K562 (cell line): Measurements from ENCODE around the gene ERBB3. TPM values are rescaled to one million over a fixed set of nuclear protein-coding genes. Genes with fewer than 3 reads are reported as not detected.

ENCODE experiments used
- AFF1 ChIP-seq, 2 experiments: fragments of 450-650 bp; IDR thresholded peaks; 2 replicates each; pipeline ENCODE4 v1.6.1; 2018; ENCODE audit warnings: mild to moderate bottlenecking in 2 of 2, low read depth in 1 of 2; ENCODE audit not compliant: partially characterized antibody in 2 of 2
- HMGN3 ChIP-seq: IDR thresholded peaks from 2 replicates; pipeline ENCODE4 v1.6.1; 2011; ENCODE audit warnings: borderline replicate concordance, low read depth, mild to moderate bottlenecking, mixed read lengths, low read length; ENCODE audit not compliant: insufficient read length; ENCODE audit errors: extremely low read depth
- NR2C2 ChIP-seq, 2 experiments: fragments of 200-800 bp in 1 of 2; sonication (Bioruptor generic) in 1 of 2; sonication (generic) in 1 of 2; formaldehyde crosslinking in 1 of 2; IDR thresholded peaks; 2 replicates each; pipeline versions ENCODE4 v1.6.1 to v1.8.0; 2016 to 2022; ENCODE audit warnings: mild to moderate bottlenecking in 1 of 2, missing compliant biosample characterization in 1 of 2, missing genetic modification characterization in 1 of 2, missing genetic modification reagents in 1 of 2
- POLR3A ChIP-seq: IDR thresholded peaks from 2 replicates; pipeline ENCODE4 v1.6.1; 2011; ENCODE audit warnings: borderline replicate concordance, mild to moderate bottlenecking, moderate library complexity; ENCODE audit not compliant: insufficient read length, insufficient read depth; ENCODE audit errors: extremely low read depth
- SNIP1 ChIP-seq: fragments of 450-650 bp; IDR thresholded peaks from 2 replicates; pipeline ENCODE4 v1.7.1; 2017; ENCODE audit warnings: low read depth, mild to moderate bottlenecking
- STAT6 ChIP-seq: sonication (generic); formaldehyde crosslinking; IDR thresholded peaks from 2 replicates; pipeline ENCODE4 v1.8.1; 2023; ENCODE audit warnings: mild to moderate bottlenecking, missing genetic modification reagents
- USF1 ChIP-seq: sonication (generic); formaldehyde crosslinking; IDR thresholded peaks from 2 replicates; pipeline ENCODE4 v1.9.0; 2022; ENCODE audit warnings: mild to moderate bottlenecking, missing genetic modification reagents
- YBX1 ChIP-seq: fragments of 450-650 bp; IDR thresholded peaks from 2 replicates; pipeline ENCODE4 v1.7.1; 2016; ENCODE audit warnings: mild to moderate bottlenecking
- ZBED1 ChIP-seq: IDR thresholded peaks from 2 replicates; pipeline ENCODE4 v1.6.1; 2014
- ZBTB1 ChIP-seq: sonication (generic); formaldehyde crosslinking; IDR thresholded peaks from 2 replicates; pipeline ENCODE4 v1.8.1; 2023; ENCODE audit warnings: missing genetic modification reagents, low read depth, mild to moderate bottlenecking, borderline replicate concordance
- ZKSCAN1 ChIP-seq: fragments of 150-350 bp; IDR thresholded peaks from 2 replicates; pipeline ENCODE4 v1.6.1; 2016; ENCODE audit warnings: low read depth, low read length
- ZNF212 ChIP-seq: fragments of 450-650 bp; formaldehyde crosslinking; IDR thresholded peaks from 2 replicates; pipeline ENCODE4 v1.4.0; 2020; ENCODE audit warnings: mild to moderate bottlenecking
- ZNF23 ChIP-seq: fragments of 250-450 bp; sonication (Bioruptor Pico); IDR thresholded peaks from 2 replicates; pipeline ENCODE4 v1.4.0; 2020; ENCODE audit warnings: mild to moderate bottlenecking
- ZNF324 ChIP-seq: fragments of 250-450 bp; sonication (Bioruptor Pico); IDR thresholded peaks from 2 replicates; pipeline ENCODE4 v1.4.0; 2020; ENCODE audit warnings: mild to moderate bottlenecking
- ZNF507 ChIP-seq: conservative IDR thresholded peaks from 2 replicates; pipeline ENCODE4 v1.6.1; 2017; ENCODE audit warnings: missing genetic modification characterization, missing compliant biosample characterization
- ZNF830 ChIP-seq: fragments of 250-450 bp; sonication (Bioruptor Pico); IDR thresholded peaks from 2 replicates; pipeline ENCODE4 v1.5.0; 2021; ENCODE audit warnings: mild to moderate bottlenecking
- ZZZ3 ChIP-seq: fragments of 450-650 bp; IDR thresholded peaks from 2 replicates; pipeline ENCODE4 v1.6.1; 2016; ENCODE audit warnings: antibody characterized with exemption, mild to moderate bottlenecking, moderate library complexity
- polyA plus RNA-seq, 8 experiments: library from polyadenylated mRNA; depleted of rRNA in 4 of 8; stranded (reverse) in 5 of 8; unstranded in 3 of 8; fragments of >200 nt; fragmentation: Nextera tagmentation in 2 of 8; fragmentation: Illumina TruSeq in 1 of 8; extraction: Ambion mirVana in 2 of 8; extraction: Trizol in 1 of 8; gene quantifications; 2 replicates each; pipeline versions ENCODE4 v1.2.1 to v1.2.3, GENCODE V29; 2011 to 2014; ENCODE audit warnings: inconsistent platforms in 1 of 8, missing spikeins in 1 of 8
- total RNA-seq, 7 experiments: library from RNA; depleted of rRNA in 6 of 7; stranded (reverse); fragments of >200 nt in 6 of 7; fragmentation: Illumina TruSeq in 2 of 7; extraction: Trizol in 2 of 7; gene quantifications; 2 replicates each; pipeline versions ENCODE4 v1.2.1 to v1.2.3, GENCODE V29; 2011 to 2021; ENCODE audit warnings: low replicate concordance in 1 of 7
- TF ChIP-seq, protein P1 (sequence below): fragments of 450-650 bp; IDR thresholded peaks from 2 replicates; pipeline ENCODE4 v1.6.1; 2017; ENCODE audit warnings: antibody characterized with exemption

The ERBB3 gene
- total and polyA plus RNA-seq, 9 of the 15 experiments (the other 6 are each of a cell fraction or from before 2014, with no cell fraction given) = 1.5 to 5.4 (median 3.8) TPM

DNA sequence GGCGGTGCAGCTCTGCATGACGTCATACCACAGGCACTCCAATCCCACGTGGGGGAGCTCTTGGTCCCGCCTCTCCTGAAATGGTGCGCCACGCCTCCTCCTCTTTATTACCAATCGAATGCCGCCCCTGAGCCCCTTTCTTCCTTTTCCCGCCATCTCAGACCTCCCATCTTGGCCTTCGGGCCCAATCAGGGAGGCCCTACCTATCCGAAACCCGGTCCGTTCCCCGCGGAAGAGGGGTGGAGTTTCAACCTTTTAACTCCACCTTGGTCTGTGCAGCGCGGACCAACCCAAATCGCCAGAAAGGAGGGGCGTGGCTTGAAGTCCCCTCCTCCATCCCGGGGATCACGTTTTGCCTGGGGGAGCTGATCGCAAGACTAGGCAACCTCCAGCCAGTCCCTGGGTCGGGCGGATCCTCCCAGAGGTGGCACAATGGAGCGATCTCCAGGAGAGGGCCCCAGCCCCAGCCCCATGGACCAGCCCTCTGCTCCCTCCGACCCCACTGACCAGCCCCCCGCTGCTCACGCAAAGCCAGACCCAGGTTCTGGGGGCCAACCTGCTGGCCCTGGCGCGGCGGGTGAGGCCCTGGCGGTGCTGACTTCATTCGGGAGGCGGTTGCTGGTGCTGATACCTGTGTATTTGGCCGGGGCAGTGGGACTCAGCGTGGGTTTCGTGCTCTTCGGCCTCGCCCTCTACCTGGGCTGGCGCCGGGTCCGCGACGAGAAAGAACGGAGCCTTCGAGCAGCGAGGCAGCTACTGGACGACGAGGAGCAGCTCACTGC lies 48.1 kb downstream of the ERBB3 start, which contains the start of gene ESYT1 (continued):
- TF ChIP-seq ZKSCAN1 (no peak), YBX1 (no peak), POLR3A (no peak), ZNF507 (tag) (no peak), ZNF23 (CRISPR knock-in tag) (no peak), ZZZ3 (no peak), ZBTB1 (CRISPR knock-in tag) (no peak), USF1 (CRISPR knock-in tag) (peak; percentile 88), AFF1 (IDR thresholded peaks at IDR 0.05; ENCODE audit: low read depth in 1 of 2, partially characterized antibody in 2 of 2) (no peak), NR2C2 (CRISPR knock-in tag; IDR thresholded peaks at IDR 0.05) (no peak), NR2C2 (tag; IDR thresholded peaks at IDR 0.05) (peak; percentile 12; the same call in 1 of the 2 replicates), SNIP1 (no peak), HMGN3 (peak; percentile 3), STAT6 (CRISPR knock-in tag) (no peak), ZNF324 (CRISPR knock-in tag) (no peak), ZNF212 (CRISPR knock-in tag) (no peak), ZNF830 (CRISPR knock-in tag) (0 out of 2 replicates have a peak, but pooled peaks have one; percentile 57), ZBED1 (no peak; the same call in 1 of the 2 replicates)
- TF ChIP-seq, protein P1, sequence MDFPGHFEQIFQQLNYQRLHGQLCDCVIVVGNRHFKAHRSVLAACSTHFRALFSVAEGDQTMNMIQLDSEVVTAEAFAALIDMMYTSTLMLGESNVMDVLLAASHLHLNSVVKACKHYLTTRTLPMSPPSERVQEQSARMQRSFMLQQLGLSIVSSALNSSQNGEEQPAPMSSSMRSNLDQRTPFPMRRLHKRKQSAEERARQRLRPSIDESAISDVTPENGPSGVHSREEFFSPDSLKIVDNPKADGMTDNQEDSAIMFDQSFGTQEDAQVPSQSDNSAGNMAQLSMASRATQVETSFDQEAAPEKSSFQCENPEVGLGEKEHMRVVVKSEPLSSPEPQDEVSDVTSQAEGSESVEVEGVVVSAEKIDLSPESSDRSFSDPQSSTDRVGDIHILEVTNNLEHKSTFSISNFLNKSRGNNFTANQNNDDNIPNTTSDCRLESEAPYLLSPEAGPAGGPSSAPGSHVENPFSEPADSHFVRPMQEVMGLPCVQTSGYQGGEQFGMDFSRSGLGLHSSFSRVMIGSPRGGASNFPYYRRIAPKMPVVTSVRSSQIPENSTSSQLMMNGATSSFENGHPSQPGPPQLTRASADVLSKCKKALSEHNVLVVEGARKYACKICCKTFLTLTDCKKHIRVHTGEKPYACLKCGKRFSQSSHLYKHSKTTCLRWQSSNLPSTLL = peak; percentile 10; the same call in 1 of the 2 replicates
